ENCODE data around the gene XRCC5. TPM values are rescaled to one million over a fixed set of nuclear protein-coding genes. Genes with fewer than 3 reads are reported as not detected.

The XRCC5 gene
- 100 to 1,000 TPM; 113 to 149 (median 137) TPM for total RNA-seq

DNA sequence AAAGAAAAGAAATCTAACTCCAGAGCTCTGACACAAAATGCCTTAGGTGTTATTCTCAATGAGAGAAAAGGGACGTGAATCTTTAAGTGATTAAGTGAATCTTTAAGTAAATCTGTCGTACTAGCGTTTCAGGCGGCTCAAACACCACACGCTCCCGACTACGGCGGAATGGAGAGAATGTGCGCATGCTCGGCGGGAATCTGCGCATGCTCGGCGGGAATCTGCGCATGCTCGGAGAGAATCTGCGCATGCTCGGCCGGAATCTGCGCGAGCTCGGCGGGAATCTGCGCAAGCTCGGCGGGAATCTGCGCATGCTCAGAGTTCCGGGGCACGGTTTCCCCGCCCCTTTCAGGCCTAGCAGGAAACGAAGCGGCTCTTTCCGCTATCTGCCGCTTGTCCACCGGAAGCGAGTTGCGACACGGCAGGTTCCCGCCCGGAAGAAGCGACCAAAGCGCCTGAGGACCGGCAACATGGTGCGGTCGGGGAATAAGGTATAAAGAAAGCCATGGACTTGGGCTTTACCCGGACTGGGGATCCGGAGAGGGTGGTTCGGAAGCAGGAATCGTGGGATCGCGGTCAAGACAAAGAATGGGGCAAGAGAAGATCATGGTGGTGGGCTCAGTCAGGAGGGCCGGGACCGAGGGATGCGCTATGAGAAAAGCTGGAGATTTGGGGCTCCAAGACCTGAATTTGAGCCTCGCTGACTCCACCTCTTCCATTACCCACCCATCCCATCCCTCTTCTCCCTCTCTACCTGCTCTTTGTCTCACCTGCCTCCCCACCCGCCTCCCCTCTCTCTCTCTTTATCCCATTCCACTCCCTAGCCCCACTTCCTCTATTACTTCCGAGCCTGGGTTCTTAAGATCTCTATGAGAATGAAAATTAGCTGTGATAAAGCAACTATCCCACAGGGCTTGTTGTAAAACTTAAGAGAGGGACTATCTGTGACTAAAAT, at the start of gene XRCC5:
Gene XRCC5, plus strand, starts transcription at position 382 of the 955 bp plus-strand sequence. Its CDS starts 89 bp downstream, at position 471.
- H3K4me3 ChIP-seq: peak within 1 kb of the TSS; percentile 82 to 91 (median 90)
- H3K27me3 ChIP-seq: peaks cover 0 to 13% (median 0%) of the 10 kb centered on the region in 4 donors
- no peaks in the 10 kb centered on the region for H3K9me3 ChIP-seq
- peaks cover 30 to 48% (median 37%) of the 10 kb centered on the region in 4 donors for H3K4me1 ChIP-seq
- peaks cover 0 to 39% (median 27%) of the 10 kb centered on the region in 4 donors for H3K36me3 ChIP-seq
- DNase-seq (ENCODE audit: extremely low spot score): peak; percentile 98
- intact Hi-C loops (cut with DNase I): no loop called here
- 2% methylated on average over 51 of the region's 57 CpGs for WGBS
- H3K27ac ChIP-seq (replicated peaks in 1 of 4): peak within 1 kb of the TSS; percentile 91 to 94 (median 92)
- TF ChIP-seq POLR2A (IDR thresholded peaks at IDR 0.05; ENCODE audit: low read depth): no peak
- peak; percentile 88 to 91 for TF ChIP-seq POLR2AphosphoS5 (IDR thresholded peaks at IDR 0.05)
- TF ChIP-seq EP300 (IDR thresholded peaks at IDR 0.05): no peak
- TF ChIP-seq, protein P1, sequence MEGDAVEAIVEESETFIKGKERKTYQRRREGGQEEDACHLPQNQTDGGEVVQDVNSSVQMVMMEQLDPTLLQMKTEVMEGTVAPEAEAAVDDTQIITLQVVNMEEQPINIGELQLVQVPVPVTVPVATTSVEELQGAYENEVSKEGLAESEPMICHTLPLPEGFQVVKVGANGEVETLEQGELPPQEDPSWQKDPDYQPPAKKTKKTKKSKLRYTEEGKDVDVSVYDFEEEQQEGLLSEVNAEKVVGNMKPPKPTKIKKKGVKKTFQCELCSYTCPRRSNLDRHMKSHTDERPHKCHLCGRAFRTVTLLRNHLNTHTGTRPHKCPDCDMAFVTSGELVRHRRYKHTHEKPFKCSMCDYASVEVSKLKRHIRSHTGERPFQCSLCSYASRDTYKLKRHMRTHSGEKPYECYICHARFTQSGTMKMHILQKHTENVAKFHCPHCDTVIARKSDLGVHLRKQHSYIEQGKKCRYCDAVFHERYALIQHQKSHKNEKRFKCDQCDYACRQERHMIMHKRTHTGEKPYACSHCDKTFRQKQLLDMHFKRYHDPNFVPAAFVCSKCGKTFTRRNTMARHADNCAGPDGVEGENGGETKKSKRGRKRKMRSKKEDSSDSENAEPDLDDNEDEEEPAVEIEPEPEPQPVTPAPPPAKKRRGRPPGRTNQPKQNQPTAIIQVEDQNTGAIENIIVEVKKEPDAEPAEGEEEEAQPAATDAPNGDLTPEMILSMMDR (IDR thresholded peaks at IDR 0.05): peak in 1 of 3 experiments; percentile 38

DNA sequence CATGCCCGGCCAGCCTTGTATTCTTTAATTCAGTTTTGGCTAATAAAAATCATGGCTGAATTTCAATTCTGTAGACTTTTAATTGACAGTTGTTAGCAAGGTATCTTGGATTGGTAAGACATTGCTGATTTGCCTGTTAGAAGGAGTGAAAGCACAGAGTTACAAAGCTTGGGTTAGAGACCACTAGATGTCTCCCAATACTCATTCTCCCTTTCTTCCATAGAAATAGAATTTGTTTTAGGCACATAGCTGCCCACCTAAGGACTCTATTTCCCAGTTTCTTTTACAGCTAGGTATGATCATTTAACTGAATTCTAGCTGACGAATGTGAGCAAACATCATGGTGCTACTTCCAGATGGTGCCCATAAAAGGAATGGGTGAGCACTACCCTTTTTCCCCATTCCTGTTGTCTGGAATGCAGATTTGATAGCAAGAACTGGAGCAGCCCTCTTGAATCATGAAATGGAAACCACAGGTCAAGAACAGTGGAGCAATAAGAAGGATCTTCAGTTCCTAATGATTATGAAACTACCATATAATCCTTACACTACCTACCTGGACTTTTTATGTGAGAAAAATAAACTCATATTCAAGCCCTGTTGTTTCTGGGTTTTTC, 45.0 kb upstream of the XRCC5 start:
- Histone ChIP-seq H3K9me3 (no peaks in the 10 kb centered on the region), H3K27me3 (no peaks in the 10 kb centered on the region), H3K27ac (replicated peaks in 1 of 4) (no peak overlapping the region), H3K4me1 (no peaks in the 10 kb centered on the region), H3K36me3 (peaks cover 8 to 41% (median 20%) of the 10 kb centered on the region in 4 donors), H3K4me3 (no peak overlapping the region)
- DNase-seq (ENCODE audit: extremely low spot score): no peak
- TF ChIP-seq POLR2A (IDR thresholded peaks at IDR 0.05; ENCODE audit: low read depth) (no peak), EP300 (IDR thresholded peaks at IDR 0.05) (no peak), POLR2AphosphoS5 (IDR thresholded peaks at IDR 0.05) (no peak)
- TF ChIP-seq, protein P1 (IDR thresholded peaks at IDR 0.05): no peak
- intact Hi-C loops (cut with DNase I): no loop called here
- 89% methylated on average over 2 of the region's 2 CpGs for WGBS

DNA sequence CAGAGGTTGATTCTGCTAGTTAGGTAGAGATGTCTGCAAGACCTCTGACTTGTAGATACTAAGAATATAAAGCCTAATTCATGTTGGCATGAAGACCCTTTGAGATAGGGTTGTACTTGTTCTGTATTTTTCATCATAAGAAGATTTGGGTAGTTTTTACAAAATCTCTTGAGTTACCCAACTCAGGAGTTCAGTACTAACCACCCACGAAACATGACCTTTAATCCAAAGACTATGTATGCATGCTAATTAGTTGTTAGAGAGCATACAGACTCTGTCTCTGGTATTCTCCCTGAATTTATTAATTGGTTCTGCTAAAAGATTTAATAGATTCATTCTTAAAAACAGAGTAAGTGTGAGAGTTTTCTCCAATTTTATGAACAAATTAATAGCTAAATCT, 44.5 kb upstream of the XRCC5 start:
- intact Hi-C loops (cut with DNase I): no loop called here
- WGBS: 89% methylated on average over 1 of the region's 1 CpG

DNA sequence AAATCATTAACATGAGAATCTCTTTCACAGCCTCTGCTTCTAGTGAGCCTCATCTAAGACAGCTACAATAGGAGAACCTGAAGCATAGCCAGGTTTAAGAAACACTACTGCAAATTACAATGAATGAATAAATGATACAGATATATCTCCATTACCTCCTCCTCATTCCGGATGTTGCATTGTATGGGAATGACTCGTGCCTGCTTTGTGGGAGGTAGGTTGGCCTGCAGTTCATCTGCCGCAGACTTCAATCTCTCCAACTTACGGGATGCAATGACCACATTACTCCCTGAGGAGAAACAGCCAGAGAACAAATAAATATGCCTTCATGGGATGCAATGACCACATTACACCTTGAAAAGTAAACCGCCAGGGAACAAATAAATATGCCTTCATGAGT, 42.9 kb upstream of the XRCC5 start:
- Histone ChIP-seq H3K4me1 (no peaks in the 10 kb centered on the region), H3K4me3 (no peak overlapping the region), H3K27me3 (no peaks in the 10 kb centered on the region), H3K27ac (replicated peaks in 1 of 4) (no peak overlapping the region), H3K36me3 (peaks cover 8 to 37% (median 20%) of the 10 kb centered on the region in 4 donors), H3K9me3 (no peaks in the 10 kb centered on the region)
- TF ChIP-seq EP300 (IDR thresholded peaks at IDR 0.05) (no peak), POLR2AphosphoS5 (IDR thresholded peaks at IDR 0.05) (no peak), POLR2A (IDR thresholded peaks at IDR 0.05; ENCODE audit: low read depth) (no peak)
- TF ChIP-seq, protein P1 (IDR thresholded peaks at IDR 0.05): no peak
- intact Hi-C loops (cut with DNase I): no loop called here
- WGBS: 77% methylated on average over 5 of the region's 5 CpGs
- no peak for DNase-seq (ENCODE audit: extremely low spot score)

More for the DNA sequence above, 44.5 kb upstream of the XRCC5 start:
- no peaks in the 10 kb centered on the region for H3K9me3 ChIP-seq
- H3K4me1 ChIP-seq: no peaks in the 10 kb centered on the region
- H3K27ac ChIP-seq (replicated peaks in 1 of 4): no peak overlapping the region
- TF ChIP-seq, protein P1 (IDR thresholded peaks at IDR 0.05): no peak
- no peak for TF ChIP-seq EP300 (IDR thresholded peaks at IDR 0.05)
- TF ChIP-seq POLR2A (IDR thresholded peaks at IDR 0.05; ENCODE audit: low read depth): no peak
- TF ChIP-seq POLR2AphosphoS5 (IDR thresholded peaks at IDR 0.05): no peak
- H3K4me3 ChIP-seq: no peak overlapping the region
- no peaks in the 10 kb centered on the region for H3K27me3 ChIP-seq
- DNase-seq (ENCODE audit: extremely low spot score): no peak
- H3K36me3 ChIP-seq: peaks cover 8 to 41% (median 20%) of the 10 kb centered on the region in 4 donors
